Measurements from ENCODE around the gene NRP2. TPM values are rescaled to one million over a fixed set of nuclear protein-coding genes. Genes with fewer than 3 reads are reported as not detected.

Gene NRP2
- total RNA-seq, 4 donors from 2014 or later = 1.6 to 4.1 (median 2.2) TPM

GRCh38 chr2:205765151-205765550, 82.8 kb downstream of the NRP2 start:
- ATAC-seq = no peak
- Histone ChIP-seq H3K4me3 (no peak overlapping the region), H3K36me3 (no peaks in the 10 kb centered on the region), H3K27ac (no peak overlapping the region), H3K9me3 (no peaks in the 10 kb centered on the region), H3K4me1 (peaks cover 0 to 5% of the 10 kb centered on the region in 2 donors), H3K27me3 (peaks cover 5 to 20% (median 11%) of the 10 kb centered on the region in 3 donors)
- no peak for DNase-seq
- intact Hi-C loops (cut with DNase I; ENCODE audit: low total_unique reads) (loop anchor here (5.0 kb wide), 1 partner anchor 182 kb away; no protein-coding TSS in a partner anchor), in situ Hi-C loops (cut with MboI; ENCODE audit: low sequenced_read_pairs in 4 of 4) (no loop called here)
- no peak for TF ChIP-seq POLR2A (IDR thresholded peaks at IDR 0.05)
- no peak for TF ChIP-seq CTCF (IDR thresholded peaks at IDR 0.05 in 4 of 5, conservative IDR thresholded peaks at IDR 0.05 in 1 of 5)

GRCh38 chr2:205766779-205767359, 84.6 kb downstream of the NRP2 start:
- Histone ChIP-seq H3K27ac (no peak overlapping the region), H3K36me3 (no peaks in the 10 kb centered on the region), H3K4me1 (peaks cover 0 to 5% of the 10 kb centered on the region in 2 donors), H3K27me3 (peaks cover 5 to 20% (median 11%) of the 10 kb centered on the region in 3 donors), H3K9me3 (no peaks in the 10 kb centered on the region), H3K4me3 (no peak overlapping the region)
- TF ChIP-seq POLR2A (IDR thresholded peaks at IDR 0.05) (no peak), CTCF (IDR thresholded peaks at IDR 0.05 in 4 of 5, conservative IDR thresholded peaks at IDR 0.05 in 1 of 5) (peak; percentile 42 to 87 (median 58))
- ATAC-seq (no peak), DNase-seq (peak in 1 of 2 donors; percentile 23)
- intact Hi-C loops (cut with DNase I; ENCODE audit: low total_unique reads) = loop anchor here (2.0 to 5.0 kb wide), 2 partner anchors 118 to 180 kb away; no protein-coding TSS in a partner anchor
- in situ Hi-C loops (cut with MboI; ENCODE audit: low sequenced_read_pairs in 4 of 4) = no loop called here

GRCh38 chr2:205767617-205768016, 85.3 kb downstream of the NRP2 start:
- in situ Hi-C loops (cut with MboI; ENCODE audit: low sequenced_read_pairs in 4 of 4) = no loop called here
- H3K9me3 ChIP-seq = no peaks in the 10 kb centered on the region
- intact Hi-C loops (cut with DNase I; ENCODE audit: low total_unique reads) = loop anchor here (2.0 to 5.0 kb wide), 2 partner anchors 117 to 180 kb away; no protein-coding TSS in a partner anchor
- no peaks in the 10 kb centered on the region for H3K36me3 ChIP-seq
- DNase-seq = no peak
- peaks cover 5 to 20% (median 11%) of the 10 kb centered on the region in 3 donors for H3K27me3 ChIP-seq
- ATAC-seq = no peak
- TF ChIP-seq POLR2A (IDR thresholded peaks at IDR 0.05) = no peak
- no peak for TF ChIP-seq CTCF (IDR thresholded peaks at IDR 0.05 in 4 of 5, conservative IDR thresholded peaks at IDR 0.05 in 1 of 5)
- no peak overlapping the region for H3K4me3 ChIP-seq
- peaks cover 0 to 5% of the 10 kb centered on the region in 2 donors for H3K4me1 ChIP-seq
- H3K27ac ChIP-seq = no peak overlapping the region

GRCh38 chr2:205768341-205768740, 86.0 kb downstream of the NRP2 start:
- H3K4me1 ChIP-seq = peaks cover 0 to 5% of the 10 kb centered on the region in 2 donors
- no peak overlapping the region for H3K4me3 ChIP-seq
- H3K27ac ChIP-seq = no peak overlapping the region
- H3K9me3 ChIP-seq = no peaks in the 10 kb centered on the region
- peaks cover 5 to 20% (median 11%) of the 10 kb centered on the region in 3 donors for H3K27me3 ChIP-seq
- TF ChIP-seq POLR2A (IDR thresholded peaks at IDR 0.05) = no peak
- no peak for TF ChIP-seq CTCF (IDR thresholded peaks at IDR 0.05 in 4 of 5, conservative IDR thresholded peaks at IDR 0.05 in 1 of 5)
- no peaks in the 10 kb centered on the region for H3K36me3 ChIP-seq
- ATAC-seq (no peak), DNase-seq (no peak)
- in situ Hi-C loops (cut with MboI; ENCODE audit: low sequenced_read_pairs in 4 of 4) = no loop called here
- intact Hi-C loops (cut with DNase I; ENCODE audit: low total_unique reads) = loop anchor here (5.0 kb wide), 1 partner anchor 179 kb away; no protein-coding TSS in a partner anchor

All from gastrocnemius medialis (tissue), 4 donors.